ENCODE measurements around the gene PIP5K1B. TPM values are rescaled to one million over a fixed set of nuclear protein-coding genes. Genes with fewer than 3 reads are reported as not detected.

The PIP5K1B gene
- total RNA-seq, 1 experiment from 2014 or later = 0.20 TPM

DNA sequence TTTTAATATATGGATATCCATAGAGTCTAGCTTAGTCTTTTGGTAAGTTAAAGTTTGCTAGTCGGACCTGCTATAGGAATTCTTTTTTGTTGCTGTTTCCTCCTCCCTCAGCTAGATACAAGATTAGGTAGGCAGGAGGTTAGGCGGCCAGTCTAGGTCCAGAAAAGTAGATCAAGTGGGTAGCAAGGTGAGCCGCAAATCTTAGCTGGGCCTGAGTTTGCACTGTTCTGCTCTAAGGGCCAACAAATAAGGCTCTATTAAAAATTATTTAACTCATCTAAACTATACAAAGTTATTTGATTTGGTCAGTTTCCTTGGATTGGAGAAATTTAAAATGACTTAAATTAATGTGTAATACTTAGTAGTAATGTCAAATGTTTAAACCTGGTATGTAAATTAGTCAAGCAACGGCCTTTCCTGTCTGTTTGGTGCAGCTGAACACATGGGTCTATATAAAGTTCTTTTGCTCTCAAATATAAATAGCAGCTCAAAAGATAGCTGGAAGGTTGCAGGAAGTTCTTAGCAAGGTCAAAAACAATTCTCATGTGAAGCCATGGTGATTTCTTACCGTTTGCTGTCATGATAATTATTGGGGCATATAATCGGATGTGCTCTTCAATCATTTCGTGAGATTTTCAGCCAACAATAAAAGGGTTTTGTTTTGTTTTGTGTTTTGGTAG is 236.9 kb downstream of the PIP5K1B start:
- Histone ChIP-seq H3K9me3 (ENCODE audit: control insufficient read depth in 1 of 2, insufficient read depth in 1 of 2, low read depth in 1 of 2, low read length in 2 of 2) (no peaks in the 10 kb centered on the region), H3K9me2 (ENCODE audit: insufficient read depth) (no peaks in the 10 kb centered on the region), H3K9ac (ENCODE audit: low read length) (no peak overlapping the region), H4K20me1 (ENCODE audit: insufficient read depth) (no peaks in the 10 kb centered on the region), H3K4me1 (ENCODE audit: control insufficient read depth in 1 of 2, insufficient read depth in 2 of 2, low read length in 2 of 2) (no peaks in the 10 kb centered on the region), H3K4me2 (ENCODE audit: low read length) (no peak overlapping the region), H3K27me3 (ENCODE audit: insufficient read depth, low read length) (peaks cover 21% of the 10 kb centered on the region; the same call in 1 of the 2 replicates), H2AFZ (ENCODE audit: low read depth, low read length, poor library complexity, severe bottlenecking) (no peak overlapping the region), H3K27ac (ENCODE audit: low read depth, low read length) (no peak overlapping the region), H3K79me2 (ENCODE audit: insufficient read depth, low read length) (no peaks in the 10 kb centered on the region), H3K36me3 (ENCODE audit: control insufficient read depth in 1 of 2, insufficient read depth in 2 of 2, low read length in 2 of 2) (no peaks in the 10 kb centered on the region), H3K4me3 (replicated peaks in 1 of 2; ENCODE audit: low read depth in 1 of 2, low read length in 2 of 2) (no peak overlapping the region)
- POLR2A ChIA-PET = no interaction called here
- TF ChIP-seq JUND (IDR thresholded peaks at IDR 0.05) (no peak), CBX3 (IDR thresholded peaks at IDR 0.05; ENCODE audit: low read depth) (no peak), EGR1 (IDR thresholded peaks at IDR 0.05; ENCODE audit: low read depth) (no peak), FOSL1 (IDR thresholded peaks at IDR 0.05; ENCODE audit: low read depth) (no peak), ZNF274 (IDR thresholded peaks at IDR 0.05; ENCODE audit: low read depth, low read length) (no peak), SP1 (IDR thresholded peaks at IDR 0.05; ENCODE audit: low read depth) (no peak), ZFX (IDR thresholded peaks at IDR 0.05) (no peak), REST (IDR thresholded peaks at IDR 0.05; ENCODE audit: low read depth) (no peak), TCF7L2 (IDR thresholded peaks at IDR 0.05; ENCODE audit: borderline replicate concordance, extremely low read depth, insufficient read depth, insufficient read length) (no peak), SRF (IDR thresholded peaks at IDR 0.05; ENCODE audit: low read depth) (no peak), YY1 (IDR thresholded peaks at IDR 0.05; ENCODE audit: extremely low read depth, insufficient replicate concordance, low read depth, low read length) (no peak), RAD21 (IDR thresholded peaks at IDR 0.05; ENCODE audit: low read depth) (no peak), SIN3A (IDR thresholded peaks at IDR 0.05; ENCODE audit: low read depth) (no peak)
- TF ChIP-seq, protein P1, sequence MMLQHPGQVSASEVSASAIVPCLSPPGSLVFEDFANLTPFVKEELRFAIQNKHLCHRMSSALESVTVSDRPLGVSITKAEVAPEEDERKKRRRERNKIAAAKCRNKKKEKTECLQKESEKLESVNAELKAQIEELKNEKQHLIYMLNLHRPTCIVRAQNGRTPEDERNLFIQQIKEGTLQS (IDR thresholded peaks at IDR 0.05) = no peak
- TF ChIP-seq, protein P2, sequence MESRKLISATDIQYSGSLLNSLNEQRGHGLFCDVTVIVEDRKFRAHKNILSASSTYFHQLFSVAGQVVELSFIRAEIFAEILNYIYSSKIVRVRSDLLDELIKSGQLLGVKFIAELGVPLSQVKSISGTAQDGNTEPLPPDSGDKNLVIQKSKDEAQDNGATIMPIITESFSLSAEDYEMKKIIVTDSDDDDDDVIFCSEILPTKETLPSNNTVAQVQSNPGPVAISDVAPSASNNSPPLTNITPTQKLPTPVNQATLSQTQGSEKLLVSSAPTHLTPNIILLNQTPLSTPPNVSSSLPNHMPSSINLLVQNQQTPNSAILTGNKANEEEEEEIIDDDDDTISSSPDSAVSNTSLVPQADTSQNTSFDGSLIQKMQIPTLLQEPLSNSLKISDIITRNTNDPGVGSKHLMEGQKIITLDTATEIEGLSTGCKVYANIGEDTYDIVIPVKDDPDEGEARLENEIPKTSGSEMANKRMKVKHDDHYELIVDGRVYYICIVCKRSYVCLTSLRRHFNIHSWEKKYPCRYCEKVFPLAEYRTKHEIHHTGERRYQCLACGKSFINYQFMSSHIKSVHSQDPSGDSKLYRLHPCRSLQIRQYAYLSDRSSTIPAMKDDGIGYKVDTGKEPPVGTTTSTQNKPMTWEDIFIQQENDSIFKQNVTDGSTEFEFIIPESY (IDR thresholded peaks at IDR 0.05; ENCODE audit: extremely low read depth, insufficient replicate concordance, low read length) = no peak
- TF ChIP-seq, protein P3, sequence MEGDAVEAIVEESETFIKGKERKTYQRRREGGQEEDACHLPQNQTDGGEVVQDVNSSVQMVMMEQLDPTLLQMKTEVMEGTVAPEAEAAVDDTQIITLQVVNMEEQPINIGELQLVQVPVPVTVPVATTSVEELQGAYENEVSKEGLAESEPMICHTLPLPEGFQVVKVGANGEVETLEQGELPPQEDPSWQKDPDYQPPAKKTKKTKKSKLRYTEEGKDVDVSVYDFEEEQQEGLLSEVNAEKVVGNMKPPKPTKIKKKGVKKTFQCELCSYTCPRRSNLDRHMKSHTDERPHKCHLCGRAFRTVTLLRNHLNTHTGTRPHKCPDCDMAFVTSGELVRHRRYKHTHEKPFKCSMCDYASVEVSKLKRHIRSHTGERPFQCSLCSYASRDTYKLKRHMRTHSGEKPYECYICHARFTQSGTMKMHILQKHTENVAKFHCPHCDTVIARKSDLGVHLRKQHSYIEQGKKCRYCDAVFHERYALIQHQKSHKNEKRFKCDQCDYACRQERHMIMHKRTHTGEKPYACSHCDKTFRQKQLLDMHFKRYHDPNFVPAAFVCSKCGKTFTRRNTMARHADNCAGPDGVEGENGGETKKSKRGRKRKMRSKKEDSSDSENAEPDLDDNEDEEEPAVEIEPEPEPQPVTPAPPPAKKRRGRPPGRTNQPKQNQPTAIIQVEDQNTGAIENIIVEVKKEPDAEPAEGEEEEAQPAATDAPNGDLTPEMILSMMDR (IDR thresholded peaks at IDR 0.05 in 2 of 3, conservative IDR thresholded peaks at IDR 0.05 in 1 of 3; ENCODE audit: borderline replicate concordance in 1 of 3, insufficient read depth in 1 of 3, low read depth in 2 of 3, low read length in 2 of 3) = no peak
- TF ChIP-seq, protein P4, sequence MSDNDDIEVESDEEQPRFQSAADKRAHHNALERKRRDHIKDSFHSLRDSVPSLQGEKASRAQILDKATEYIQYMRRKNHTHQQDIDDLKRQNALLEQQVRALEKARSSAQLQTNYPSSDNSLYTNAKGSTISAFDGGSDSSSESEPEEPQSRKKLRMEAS (IDR thresholded peaks at IDR 0.05) = no peak
- DNase-seq (ENCODE audit: low read depth, low spot score) (no peak), ATAC-seq (no peak)
- CTCF ChIA-PET = no interaction called here
- BruUV-seq (replicated peaks) = no TSS peak
- RAD21 ChIA-PET (ENCODE audit: low non-redundant PET in 1 of 2, low total read pairs in 2 of 2, uncharacterized antibody in 2 of 2, unreplicated experiment in 2 of 2) = no interaction called here
- intact Hi-C loops (cut with micrococcal nuclease) = loop anchor here (10.0 kb wide), 1 partner anchor 187 kb away; no protein-coding TSS in a partner anchor

All from HCT116 (cell line).